ENCODE measurements around the gene PREB.

PREB gene

DNA sequence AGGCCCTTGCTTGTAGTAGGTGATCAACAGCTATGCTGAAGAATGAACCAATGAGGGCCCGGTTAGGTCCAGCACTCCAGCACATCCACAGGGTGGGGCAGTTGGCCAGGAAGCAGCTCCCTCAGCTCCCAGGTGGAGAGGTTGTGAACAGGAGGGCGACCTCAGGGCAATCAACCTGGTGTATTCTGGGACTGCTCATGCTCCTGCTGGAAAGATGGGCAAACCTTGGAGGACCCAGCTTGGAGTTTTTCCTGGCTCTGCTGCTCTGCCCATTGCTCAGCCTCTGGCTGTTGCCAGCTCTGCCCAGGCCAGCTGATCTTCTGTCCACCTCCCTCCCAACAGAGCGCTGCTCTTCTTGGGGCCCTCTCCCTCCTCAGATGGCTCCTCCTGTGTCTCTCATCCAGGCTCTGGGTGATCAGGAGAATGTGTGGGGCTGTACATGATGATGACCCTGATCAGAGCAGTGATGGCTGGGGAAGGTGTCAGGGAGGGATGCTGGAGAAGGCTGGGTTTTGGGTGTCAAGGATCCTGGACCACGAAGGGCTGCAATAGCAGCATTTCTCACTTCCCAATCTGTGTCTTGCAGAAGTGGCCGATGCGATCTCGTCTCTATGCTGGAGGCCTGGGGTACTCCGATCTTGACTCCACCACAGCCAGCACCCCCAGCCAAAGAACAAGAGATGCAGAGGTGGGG lies 17.8 kb upstream of the PREB start:
- DNase-seq = peak; percentile 48

DNA sequence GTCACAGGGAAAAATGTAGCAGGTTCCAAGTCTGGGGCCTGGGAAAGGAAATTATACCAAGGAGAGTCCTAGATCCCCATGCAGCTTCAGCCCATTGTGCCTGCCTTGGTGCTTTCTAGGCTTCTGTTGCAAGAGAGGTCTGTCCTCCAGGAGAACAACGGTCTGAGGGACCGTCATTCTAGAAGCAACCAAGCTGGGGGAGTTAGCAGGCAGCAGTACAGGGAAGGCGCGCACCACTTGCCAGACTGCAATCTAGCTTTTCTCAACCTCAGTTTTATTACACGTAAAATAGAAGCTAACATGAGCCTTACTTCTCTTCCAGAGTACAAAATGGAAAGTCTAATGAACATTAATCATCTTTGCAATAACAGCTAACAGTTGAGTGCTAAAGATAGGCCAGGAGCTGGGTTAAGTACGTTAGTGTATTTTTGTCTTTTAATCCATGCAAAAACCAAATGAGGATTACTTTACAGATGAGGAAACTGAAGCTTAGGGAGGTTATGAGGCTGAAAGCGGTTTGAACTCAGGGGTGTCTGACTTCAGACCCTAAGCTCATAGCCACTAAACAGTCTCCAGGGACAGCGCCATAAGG lies 16.3 kb upstream of the PREB start:
- DNase-seq = peak; percentile 97

DNA sequence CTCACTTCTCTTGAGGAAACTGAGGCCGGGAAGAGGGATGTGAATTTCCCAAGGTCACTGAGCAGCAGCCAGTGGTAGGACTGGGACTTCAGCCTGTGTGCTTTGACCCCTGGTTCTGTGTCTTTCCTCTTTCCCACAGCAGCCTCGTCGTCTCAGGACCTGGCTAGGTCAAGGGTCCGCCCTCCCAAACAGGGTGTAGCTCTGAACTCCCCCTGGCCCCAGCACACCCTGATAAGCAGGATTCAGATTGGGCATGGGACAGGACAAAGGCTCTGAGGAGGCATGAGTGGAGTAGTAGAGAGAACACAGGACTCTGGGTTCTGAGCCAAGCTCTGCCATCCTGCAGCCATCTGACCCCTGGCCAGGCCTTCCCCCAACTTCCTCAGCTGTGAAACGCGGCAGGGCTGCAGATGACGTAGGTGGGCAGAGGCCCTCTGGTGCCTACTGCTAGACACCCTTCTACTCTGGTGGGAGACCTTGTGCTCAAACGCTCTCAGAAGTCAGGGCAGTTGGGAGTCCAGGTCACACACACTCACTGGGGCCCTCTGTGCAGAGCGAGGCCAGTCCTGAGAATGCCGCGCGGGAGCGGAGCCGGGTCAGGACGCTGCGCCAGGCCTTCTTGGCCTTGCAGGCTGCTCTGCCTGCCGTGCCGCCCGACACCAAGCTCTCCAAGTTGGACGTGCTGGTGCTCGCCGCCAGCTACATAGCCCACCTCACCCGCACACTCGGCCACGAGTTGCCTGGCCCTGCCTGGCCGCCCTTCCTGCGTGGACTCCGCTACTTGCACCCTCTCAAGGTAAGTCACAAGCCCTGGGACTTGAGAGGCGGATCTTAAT lies 15.4 kb upstream of the PREB start:
- peak; percentile 51 for DNase-seq

DNA sequence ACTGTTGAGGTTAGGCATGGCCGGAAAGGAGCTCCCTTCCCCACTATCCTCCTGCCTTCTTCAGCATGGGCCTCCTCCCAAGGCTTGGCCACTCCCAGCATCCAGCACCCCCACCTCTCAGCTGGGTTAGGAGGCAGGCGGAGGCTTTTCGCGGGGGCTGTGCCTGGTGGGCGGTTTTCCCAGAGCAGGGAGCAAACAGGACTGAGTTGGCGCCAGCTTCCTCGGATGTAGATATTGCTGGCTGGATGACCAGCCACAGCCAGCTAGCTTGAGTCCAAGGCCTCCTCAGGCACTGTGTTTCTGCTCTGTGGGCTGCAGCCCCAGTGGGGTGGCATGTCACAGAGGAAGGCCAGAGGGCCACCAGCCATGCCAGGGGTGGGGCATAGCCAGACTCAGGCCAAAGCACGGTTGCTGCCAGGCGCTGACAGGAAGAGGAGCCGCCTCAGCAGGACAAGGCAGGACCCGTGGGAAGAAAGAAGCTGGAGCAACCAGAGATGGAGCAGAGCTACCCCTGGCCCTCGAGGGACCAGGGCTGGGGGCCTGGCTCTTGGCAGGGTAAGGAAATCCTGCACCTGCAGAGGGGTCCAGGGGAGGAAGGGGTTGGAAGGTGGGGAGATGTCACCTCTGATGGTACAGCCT lies 14.5 kb upstream of the PREB start, which contains the start of gene TCF23:
TSS of gene TCF23 (plus strand) at position 204 of the 639 bp plus-strand sequence. CDS start at position 334, 130 bp downstream.
- no peak for DNase-seq

DNA sequence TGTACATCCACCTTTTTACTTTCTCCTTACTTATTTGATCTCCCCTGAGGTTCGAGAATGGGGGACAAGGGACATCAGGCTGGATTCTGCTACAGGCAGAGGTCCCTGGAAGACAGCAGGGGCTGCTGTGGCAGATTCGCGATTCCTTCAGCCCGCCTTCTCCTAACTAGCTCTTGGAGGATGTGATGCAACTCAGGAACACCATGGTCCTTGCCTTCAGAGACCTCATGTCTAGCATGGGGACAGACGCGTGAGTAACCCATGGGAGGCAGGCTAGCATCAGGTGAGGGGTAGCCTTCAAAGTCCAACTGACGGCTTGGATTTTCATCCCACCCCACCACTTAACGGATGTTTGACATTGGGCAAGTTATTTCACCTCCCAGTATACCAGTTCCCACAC lies 13.5 kb upstream of the PREB start:
- peak; percentile 48 for DNase-seq

DNA sequence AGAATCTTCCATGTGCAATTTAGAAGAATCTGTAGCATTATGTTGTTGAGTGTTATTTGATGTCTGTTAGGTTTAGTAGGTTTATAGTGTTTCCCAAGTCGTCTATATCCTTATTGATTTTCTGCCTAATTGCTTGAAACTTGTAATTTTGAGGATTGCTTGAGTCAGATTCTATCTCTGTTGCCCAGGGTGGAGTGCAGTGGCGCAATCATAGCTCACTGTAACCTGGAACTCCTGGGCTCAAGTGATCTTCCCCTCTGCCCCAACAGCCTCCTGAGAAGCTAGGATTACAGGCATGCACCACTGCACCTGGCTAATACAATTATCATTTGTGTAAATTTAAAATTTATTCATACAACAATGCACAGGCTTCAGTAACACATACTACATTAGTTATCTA lies 11.2 kb upstream of the PREB start:
- peak; percentile 29 for DNase-seq

DNA sequence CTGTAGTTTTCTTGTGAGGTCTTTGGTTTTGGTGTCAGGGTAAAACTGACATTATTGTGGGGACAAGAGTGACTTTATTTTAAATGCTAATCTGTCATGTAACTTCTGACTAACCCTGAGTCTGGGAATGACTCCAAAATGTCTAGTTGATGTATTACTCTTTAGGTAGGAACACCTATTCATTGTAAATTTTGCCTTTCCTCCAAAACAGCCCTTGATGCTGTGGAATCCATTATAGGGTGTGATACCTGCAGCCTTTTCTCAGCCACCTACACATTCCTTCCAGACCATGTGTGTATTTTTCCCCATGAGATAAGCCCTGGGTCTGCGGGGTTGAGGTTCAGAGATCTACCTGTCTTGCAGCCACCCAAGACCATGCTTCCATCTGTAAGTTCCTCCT lies 8.8 kb upstream of the PREB start:
- DNase-seq = no peak

DNA sequence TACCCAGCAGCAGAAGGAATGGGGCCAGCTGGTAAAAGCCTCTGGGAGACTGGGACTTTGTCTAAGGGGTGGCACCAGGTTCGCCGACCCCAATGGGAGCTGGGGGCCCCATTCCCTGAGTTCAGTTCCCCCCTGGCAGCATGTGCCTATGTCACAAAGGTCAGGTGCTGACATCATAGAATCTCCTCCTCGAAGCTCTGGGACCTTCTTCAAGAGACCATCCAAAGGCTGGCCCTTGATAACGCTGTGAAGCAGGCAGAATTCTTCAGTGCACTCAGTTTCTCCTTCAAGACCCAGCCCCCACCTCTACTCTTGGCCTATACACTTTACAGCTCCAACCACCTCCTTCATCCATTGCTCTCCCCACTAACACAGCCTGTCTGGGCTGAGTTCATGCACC lies 4.9 kb upstream of the PREB start, which contains the start of gene PRR30:
TSS of gene PRR30 (minus strand) at position 101 of the 400 bp plus-strand sequence. CDS start 1,081 bp downstream, outside the sequence.
- DNase-seq = no peak

DNA sequence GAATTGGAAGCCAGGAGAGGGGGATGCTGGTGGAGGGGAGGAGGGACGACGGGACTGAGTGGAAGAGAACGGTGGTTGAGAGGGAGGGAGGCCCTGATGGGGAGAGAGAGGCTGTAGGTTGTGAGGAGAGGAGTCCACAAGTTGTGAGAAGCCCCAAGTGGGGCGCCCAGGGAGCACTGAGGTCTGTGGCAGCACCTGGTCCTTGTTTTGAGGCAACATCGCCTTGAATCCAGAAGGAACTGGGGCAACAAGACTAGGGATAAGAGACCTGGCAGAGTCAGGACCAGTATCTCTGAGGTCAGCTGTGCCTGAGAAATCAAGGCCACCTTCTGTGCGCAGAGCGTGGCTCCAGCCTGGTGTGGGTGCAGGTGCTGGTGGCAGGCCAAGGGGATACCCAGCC lies 3.7 kb upstream of the PREB start:
- DNase-seq = no peak

DNA sequence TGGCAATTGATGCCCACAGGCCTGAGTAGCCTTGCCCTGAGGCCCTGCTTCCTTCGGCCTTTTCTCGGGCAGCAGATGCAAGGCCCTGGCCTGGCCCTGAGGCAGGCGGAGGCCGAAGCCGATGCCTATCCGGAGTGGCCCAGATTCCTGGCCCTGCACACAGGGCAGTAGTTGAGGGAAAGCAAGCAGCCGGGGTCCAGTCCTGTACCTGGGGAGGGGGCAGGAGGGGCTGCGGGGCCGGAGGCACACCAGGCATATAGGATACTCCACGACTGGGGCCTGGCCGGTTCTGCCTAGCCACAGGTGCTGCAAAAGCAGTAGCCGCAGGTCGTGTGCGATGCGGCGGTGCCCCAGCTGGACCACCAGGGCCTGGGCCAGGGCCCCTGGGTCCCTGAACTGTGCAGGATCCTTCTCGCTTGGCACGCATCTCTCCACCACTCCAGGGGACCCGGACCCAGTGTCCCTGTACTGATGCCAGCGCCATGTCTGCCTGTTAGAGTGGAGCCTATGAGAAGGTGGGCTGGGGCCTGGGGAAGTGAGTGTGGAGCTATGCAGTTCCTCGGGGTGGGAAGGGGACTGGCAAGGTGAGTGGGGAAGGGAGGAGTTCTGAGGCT lies 3.0 kb upstream of the PREB start:
- DNase-seq = no peak

DNA sequence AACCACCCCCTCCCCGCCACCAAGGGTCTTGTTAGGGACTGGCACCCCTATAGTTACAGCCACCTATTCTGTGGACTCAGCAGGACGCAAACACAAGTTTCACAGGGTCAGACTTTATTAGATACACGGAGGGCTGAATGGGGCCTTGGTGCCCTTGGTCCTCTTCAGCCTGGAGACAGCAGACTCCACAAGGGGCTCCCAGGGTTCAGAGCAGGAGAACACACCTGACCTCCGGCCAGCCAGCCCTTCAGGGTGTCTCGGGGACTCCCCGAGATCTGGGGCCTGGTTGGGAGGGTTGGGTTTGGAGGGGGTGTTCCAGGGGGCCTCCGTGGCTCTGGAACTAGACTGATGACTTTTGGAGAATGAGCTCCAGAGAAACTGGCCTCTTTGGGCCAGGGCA lies 2.3 kb upstream of the PREB start:
- no peak for DNase-seq

DNA sequence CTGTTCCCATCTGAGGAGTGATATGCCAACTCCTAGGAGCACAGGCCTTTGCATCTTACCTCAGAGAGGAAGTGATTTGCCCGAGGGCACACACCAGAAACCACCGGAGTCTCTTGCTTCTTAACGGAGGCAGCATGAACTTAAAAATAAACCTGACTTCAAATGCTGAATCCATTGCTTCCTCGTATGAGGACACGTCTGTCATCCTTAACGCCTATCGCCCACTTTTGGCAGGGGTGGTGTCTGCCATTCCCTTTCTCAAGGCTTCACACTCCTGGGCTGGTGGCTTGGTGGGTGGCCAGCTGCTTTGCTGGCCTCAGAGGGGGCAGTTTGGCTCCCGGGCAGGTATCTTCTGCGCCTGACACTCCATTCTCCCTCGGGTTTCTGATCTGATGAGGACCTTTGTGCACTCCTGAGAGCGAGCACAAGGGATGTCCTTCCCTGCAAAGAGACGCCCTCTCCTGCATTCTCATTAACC lies 1.1 kb upstream of the PREB start:
- peak; percentile 86 for DNase-seq

DNA sequence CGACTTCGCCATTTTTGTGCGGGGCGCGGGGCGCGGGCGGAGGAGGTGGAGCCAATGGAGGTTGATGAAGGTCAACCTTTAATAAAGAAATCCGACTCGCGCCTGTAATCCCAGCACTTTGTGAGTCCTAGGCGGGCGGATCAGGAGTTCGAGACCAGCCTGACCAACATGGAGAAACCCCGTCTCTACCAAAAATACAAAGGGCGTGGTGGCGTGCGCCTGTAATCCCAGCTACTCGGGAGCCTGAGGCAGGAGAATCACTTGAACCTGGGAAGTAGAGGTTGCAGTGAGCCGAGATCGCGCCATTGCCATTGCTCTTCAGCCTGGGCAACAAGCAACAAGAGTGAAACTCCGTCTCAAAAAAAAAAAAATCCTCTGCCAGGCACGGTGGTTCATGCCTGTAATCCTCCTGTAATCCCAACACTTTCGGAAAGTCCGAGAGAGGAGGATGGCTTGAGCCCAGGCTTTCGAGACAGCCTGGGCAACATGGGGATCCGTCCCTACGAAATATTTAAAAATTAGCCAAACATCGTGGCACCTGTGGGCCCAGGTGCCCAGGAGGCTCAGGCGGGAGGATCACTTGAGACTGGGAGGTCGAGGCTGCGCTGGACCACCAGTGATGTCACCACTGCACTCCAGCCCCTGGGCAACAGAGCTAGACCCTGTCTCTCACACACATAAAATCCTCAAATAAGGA lies 493 bp upstream of the PREB start:
- no peak for DNase-seq

DNA sequence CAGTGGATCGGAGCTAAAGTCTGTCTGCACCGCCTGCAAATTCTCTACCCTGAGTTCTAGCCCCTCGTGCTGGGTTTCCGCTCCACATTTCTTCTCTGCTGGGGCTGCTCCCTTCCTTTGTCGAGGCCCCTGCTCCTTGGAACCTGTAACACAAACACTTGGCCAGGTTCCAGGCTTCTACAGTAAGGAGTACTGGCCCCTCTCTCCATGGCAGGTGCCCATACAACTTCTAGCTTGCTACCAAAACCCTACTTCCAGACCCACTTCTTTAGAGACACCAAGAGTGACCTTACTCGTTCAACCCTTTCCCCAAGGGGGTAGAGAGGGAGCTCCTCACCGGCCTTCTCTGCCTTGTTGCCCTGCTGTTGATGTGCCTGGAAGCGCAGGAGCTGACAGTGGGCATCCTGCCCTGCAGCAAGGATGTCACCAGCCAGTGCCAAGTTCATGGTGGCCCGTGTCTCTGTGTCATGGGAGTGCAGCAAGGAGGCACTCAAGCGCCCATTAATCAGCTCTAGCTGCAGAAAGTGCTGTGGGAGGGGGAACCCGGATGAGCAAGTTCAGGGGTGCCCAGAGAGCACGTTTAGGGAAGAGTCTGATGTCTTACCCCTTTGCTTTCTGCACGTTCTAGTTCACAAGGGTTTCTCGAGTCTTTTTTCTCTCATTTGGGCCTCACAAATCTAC lies 1.1 kb downstream of the PREB start:
- DNase-seq = no peak

DNA sequence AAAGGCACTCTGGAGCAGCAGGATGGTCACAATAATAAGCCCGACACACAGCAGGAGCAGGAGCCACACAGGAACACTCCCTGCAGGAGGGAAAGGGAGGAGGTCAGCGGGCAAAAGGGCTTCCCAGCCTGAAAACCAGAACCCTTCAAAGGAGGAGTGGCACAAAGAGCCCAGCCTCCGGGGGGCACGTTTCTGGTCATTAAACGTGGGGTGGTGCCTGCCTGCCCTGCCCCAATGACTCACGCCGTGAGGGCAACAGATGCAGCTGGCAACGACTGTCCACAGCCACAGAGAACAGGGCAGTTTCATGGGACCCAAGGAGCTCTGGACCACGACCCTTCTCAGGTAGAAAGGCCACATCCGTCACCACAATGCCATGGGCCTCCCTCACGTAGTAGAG lies 3.0 kb downstream of the PREB start:
- DNase-seq = no peak

DNA sequence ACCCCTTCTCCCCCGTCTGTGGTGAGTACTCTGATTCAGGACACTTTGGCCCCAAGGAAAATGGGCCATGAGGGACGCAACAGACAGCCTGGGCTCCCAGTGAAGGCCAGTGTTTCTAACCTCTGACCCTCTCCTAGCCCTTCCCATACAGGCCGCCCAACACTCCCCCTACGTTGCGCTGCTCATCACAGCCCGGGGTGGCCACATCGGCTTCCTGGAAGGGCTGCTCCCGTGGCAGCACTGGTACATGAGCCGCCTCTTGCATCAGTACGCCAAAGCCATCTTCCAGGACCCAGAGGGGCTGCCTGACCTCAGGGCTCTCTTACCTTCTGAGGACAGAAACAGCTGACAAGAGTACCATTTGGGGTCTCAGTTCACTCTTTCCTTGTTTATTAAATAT lies 4.0 kb downstream of the PREB start:
- no peak for DNase-seq

DNA sequence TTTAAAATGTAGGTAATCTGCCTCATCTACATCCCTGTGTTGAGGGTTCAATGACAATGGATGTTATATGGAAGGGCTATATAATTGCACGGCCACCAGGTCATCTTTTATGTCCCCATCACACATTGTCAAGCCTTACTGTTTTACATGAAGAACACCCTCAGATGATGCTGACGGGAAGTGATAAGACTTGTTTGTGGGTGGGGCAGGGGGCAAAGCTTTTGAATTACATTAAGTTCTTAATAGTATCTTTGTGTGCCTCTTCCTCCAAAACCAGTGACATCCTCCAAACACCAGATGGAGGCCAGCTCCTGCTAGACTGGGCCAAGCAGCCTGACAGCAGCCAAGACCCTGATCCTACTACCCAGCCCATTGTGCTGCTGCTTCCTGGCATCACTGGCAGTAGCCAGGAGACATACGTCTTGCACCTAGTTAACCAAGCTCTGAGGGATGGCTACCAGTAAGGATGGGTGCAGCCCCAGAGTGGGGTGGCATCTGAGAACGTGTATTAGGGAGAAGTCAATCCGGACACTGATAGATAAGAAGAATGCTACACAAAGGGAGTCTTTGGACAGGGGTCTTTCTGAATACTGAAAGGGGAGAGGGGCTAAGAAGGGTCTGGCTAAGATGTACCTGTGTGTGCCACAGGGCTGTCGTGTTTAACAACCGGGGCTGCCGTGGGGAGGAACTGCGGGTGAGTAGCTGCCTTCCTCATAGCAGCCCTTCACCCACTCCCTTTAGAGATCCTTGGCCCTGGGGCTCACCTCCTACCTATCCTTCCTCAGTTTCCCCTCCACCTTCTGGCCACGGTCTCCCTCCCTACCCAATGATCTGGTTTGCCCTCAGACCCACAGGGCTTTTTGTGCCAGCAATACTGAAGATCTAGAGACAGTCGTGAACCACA lies 5.5 kb downstream of the PREB start:
- DNase-seq = no peak

DNA sequence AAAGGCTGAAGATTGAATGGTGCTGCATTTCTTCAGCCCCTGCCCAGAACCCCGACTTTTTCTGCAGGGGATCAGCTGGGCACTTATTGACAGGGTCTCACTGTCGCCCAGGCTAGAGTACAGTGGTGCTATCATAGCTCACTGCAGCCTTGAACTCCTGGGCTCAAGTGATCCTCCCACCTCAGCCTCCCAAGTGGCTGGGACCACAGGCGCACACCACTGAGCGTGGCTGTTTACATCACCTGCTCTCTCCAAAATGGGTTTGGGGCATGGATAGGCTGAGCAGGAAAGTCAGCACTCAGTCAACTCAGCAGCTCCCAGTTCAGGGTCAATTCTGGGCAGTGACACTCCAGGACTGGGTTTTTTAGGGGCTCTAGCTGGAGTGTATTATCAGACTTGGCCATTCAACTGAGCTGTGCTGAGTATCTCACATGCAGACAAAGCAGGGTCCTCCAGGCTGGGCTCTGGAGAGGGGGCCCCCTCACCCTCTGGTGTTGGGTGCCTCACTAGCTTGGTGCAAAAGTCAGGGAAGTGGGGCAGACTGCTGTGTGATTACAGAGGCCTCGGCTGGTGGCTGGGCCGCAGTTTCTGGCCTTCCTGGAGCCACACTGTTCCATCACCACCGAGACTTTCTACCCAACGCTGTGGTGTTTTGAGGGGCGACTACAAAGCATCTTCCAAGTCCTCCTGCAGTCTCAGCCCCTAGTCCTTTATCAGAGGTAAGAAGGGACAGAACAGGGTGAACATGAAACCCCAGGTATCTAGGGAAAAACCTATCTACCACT lies 6.4 kb downstream of the PREB start:
- no peak for DNase-seq

DNA sequence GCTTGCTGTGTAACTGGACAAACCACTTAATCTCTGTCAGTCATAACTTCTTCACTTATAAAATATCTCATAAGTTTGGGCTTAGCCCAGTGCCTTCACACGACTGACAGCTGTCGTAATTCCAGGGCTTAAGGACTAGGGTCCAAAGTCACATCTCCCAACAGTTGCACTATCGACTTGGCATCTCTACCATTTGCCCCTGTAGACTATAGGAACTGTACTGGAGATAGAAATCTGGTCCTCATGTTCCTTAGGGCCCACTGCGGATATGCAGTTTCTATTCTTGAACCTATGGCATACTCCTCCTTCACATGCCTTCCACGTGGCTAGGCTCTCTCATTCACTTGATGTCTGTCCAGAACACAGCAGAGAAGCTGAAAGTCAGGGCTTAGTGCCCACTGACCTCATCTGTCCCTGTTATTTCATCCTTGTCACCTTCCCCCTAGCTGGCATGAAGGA lies 8.2 kb downstream of the PREB start:
- DNase-seq = no peak
